HG03097 (cell line): ENCODE measurements around the gene MPRIP.

Experiments
- ATAC-seq: cut with Tn5 transposase; IDR thresholded peaks from one replicate; pipeline ENCODE4 v1.9.1; 2021; ENCODE audit not compliant: unreplicated experiment, low FRiP score

Gene MPRIP

GRCh38 chr17:17141279-17141678, 99.0 kb downstream of the MPRIP start:
- ATAC-seq, result no peak

GRCh38 chr17:17141860-17142552, 99.7 kb downstream of the MPRIP start:
- no peak for ATAC-seq

- ATAC-seq, result no peak
Measured at GRCh38 chr17:17142556-17142955, 100.3 kb downstream of the MPRIP start.

- ATAC-seq, result no peak
Measured at GRCh38 chr17:17143501-17143900, 101.2 kb downstream of the MPRIP start.

GRCh38 chr17:17144061-17144460, 101.8 kb downstream of the MPRIP start:
- no peak for ATAC-seq

- no peak for ATAC-seq
Measured at GRCh38 chr17:17144916-17145665, 102.8 kb downstream of the MPRIP start.

- no peak for ATAC-seq
Measured at GRCh38 chr17:17146786-17147406, 104.6 kb downstream of the MPRIP start.

GRCh38 chr17:17147821-17148220, 105.6 kb downstream of the MPRIP start:
- ATAC-seq, result no peak

- no peak for ATAC-seq
Measured at GRCh38 chr17:17149520-17150447, 107.5 kb downstream of the MPRIP start.

GRCh38 chr17:17150448-17150800, 108.2 kb downstream of the MPRIP start:
- no peak for ATAC-seq

GRCh38 chr17:17151055-17151454, 108.8 kb downstream of the MPRIP start:
- no peak for ATAC-seq

GRCh38 chr17:17151541-17151940, 109.3 kb downstream of the MPRIP start:
- ATAC-seq, result no peak

GRCh38 chr17:17151962-17152361, 109.7 kb downstream of the MPRIP start:
- ATAC-seq, result no peak

GRCh38 chr17:17152385-17152784, 110.1 kb downstream of the MPRIP start:
- ATAC-seq, result no peak

GRCh38 chr17:17153071-17153470, 110.8 kb downstream of the MPRIP start:
- ATAC-seq, result no peak

GRCh38 chr17:17153709-17154108, 111.5 kb downstream of the MPRIP start:
- ATAC-seq, result no peak

GRCh38 chr17:17154556-17154955, 112.3 kb downstream of the MPRIP start:
- ATAC-seq, result no peak

- no peak for ATAC-seq
Measured at GRCh38 chr17:17154981-17155380, 112.7 kb downstream of the MPRIP start.

- no peak for ATAC-seq
Measured at GRCh38 chr17:17155568-17155967, 113.3 kb downstream of the MPRIP start.

- no peak for ATAC-seq
Measured at GRCh38 chr17:17156107-17156506, 113.8 kb downstream of the MPRIP start.

GRCh38 chr17:17156511-17156910, 114.3 kb downstream of the MPRIP start:
- ATAC-seq, result no peak
